GM19467 (cell line): ENCODE data around the gene INVS.
"Not testable (repeated sequence)": the region's sequence is repeated elsewhere in the genome, so short reads cannot be mapped to it uniquely, and the experiment has no call there.

Experiments
- ATAC-seq: cut with Tn5 transposase; IDR thresholded peaks from one replicate; pipeline ENCODE4 v1.9.1; 2021; ENCODE audit warnings: mild to moderate bottlenecking, moderate library complexity; ENCODE audit not compliant: unreplicated experiment

INVS gene

GRCh38 chr9:100191264-100191663 is 92.2 kb downstream of the INVS start:
- no peak for ATAC-seq

GRCh38 chr9:100193078-100193477 is 94.0 kb downstream of the INVS start:
- ATAC-seq, result no peak

- ATAC-seq, result no peak
Measured at GRCh38 chr9:100196215-100196614, 97.2 kb downstream of the INVS start.

GRCh38 chr9:100196828-100197227 is 97.8 kb downstream of the INVS start:
- no peak for ATAC-seq

GRCh38 chr9:100197553-100197952 is 98.5 kb downstream of the INVS start:
- no peak for ATAC-seq

- no peak for ATAC-seq
Measured at GRCh38 chr9:100202806-100203205, 103.8 kb downstream of the INVS start.

GRCh38 chr9:100204796-100205195 is 105.8 kb downstream of the INVS start:
- ATAC-seq, result no peak

GRCh38 chr9:100206899-100207298 is 107.9 kb downstream of the INVS start:
- no peak for ATAC-seq

GRCh38 chr9:100208673-100209072 is 109.6 kb downstream of the INVS start:
- no peak for ATAC-seq

GRCh38 chr9:100211476-100211875 is 112.4 kb downstream of the INVS start:
- no peak for ATAC-seq

GRCh38 chr9:100213730-100214477 is 114.9 kb downstream of the INVS start:
- no peak for ATAC-seq

- peak; percentile 63 for ATAC-seq
Measured at GRCh38 chr9:100216178-100216787, 117.2 kb downstream of the INVS start.

GRCh38 chr9:100217536-100217935 is 118.5 kb downstream of the INVS start:
- ATAC-seq, result no peak

- ATAC-seq, result no peak
Measured at GRCh38 chr9:100219347-100219746, 120.3 kb downstream of the INVS start.

- no peak for ATAC-seq
Measured at GRCh38 chr9:100220936-100221335, 121.9 kb downstream of the INVS start.

GRCh38 chr9:100221538-100221937 is 122.5 kb downstream of the INVS start:
- ATAC-seq, result no peak

- no peak for ATAC-seq
Measured at GRCh38 chr9:100222674-100223073, 123.6 kb downstream of the INVS start.

GRCh38 chr9:100227636-100228035 is 128.6 kb downstream of the INVS start:
- ATAC-seq, result no peak

GRCh38 chr9:100228352-100228869 is 129.4 kb downstream of the INVS start:
- no peak for ATAC-seq

GRCh38 chr9:100229136-100229535 is 130.1 kb downstream of the INVS start:
- no peak for ATAC-seq

- ATAC-seq, result no peak
Measured at GRCh38 chr9:100229561-100229960, 130.5 kb downstream of the INVS start.

- not testable (repeated sequence) for ATAC-seq
Measured at GRCh38 chr9:100236986-100237385, 137.9 kb downstream of the INVS start.
